ENCODE results near the gene SASH3. TPM values are rescaled to one million over a fixed set of nuclear protein-coding genes. Genes with fewer than 3 reads are reported as not detected.

SASH3 gene
- total and polyA plus RNA-seq, 4 donors: 12.0 to 90.1 (median 32.6) TPM

DNA sequence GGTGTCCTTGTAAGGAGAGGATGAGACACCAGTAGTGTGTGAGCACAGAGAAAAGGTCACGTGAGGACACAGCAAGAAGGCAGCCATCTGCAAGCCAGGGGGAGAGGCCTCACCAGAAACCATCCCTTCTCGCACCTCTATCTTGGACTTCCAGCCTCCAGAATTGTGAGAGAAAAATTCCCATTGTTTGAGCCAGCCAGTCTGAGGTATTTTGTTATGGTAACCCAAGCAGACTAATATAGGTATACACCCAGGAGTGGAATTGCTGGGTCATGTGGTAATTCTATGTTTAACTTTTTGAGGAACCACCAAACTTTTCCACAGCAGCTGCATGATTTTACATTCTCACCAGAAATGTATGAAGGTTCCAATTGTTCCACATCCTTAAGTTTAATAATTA, 38.4 kb downstream of the SASH3 start:
- 85 to 100% methylated on average over 2 of the region's 2 CpGs for WGBS, 2 donors
- H3K9me3 ChIP-seq (ENCODE audit: control insufficient read depth in 4 of 4, insufficient read depth in 3 of 4, low read length in 3 of 4): peaks cover 0 to 3% (median 0%) of the 10 kb centered on the region in 4 donors
- H3K9ac ChIP-seq (ENCODE audit: insufficient read depth in 1 of 2, low read length in 2 of 2): no peak overlapping the region
- H3K27ac ChIP-seq (ENCODE audit: low read depth in 1 of 2, low read length in 1 of 2): no peak overlapping the region
- DNase-seq: no peak
- no peak overlapping the region for H3K4me3 ChIP-seq
- no peaks in the 10 kb centered on the region for H3K4me1 ChIP-seq (ENCODE audit: control insufficient read depth in 5 of 5, insufficient read depth in 5 of 5, low read length in 5 of 5)
- TF ChIP-seq, protein P1, sequence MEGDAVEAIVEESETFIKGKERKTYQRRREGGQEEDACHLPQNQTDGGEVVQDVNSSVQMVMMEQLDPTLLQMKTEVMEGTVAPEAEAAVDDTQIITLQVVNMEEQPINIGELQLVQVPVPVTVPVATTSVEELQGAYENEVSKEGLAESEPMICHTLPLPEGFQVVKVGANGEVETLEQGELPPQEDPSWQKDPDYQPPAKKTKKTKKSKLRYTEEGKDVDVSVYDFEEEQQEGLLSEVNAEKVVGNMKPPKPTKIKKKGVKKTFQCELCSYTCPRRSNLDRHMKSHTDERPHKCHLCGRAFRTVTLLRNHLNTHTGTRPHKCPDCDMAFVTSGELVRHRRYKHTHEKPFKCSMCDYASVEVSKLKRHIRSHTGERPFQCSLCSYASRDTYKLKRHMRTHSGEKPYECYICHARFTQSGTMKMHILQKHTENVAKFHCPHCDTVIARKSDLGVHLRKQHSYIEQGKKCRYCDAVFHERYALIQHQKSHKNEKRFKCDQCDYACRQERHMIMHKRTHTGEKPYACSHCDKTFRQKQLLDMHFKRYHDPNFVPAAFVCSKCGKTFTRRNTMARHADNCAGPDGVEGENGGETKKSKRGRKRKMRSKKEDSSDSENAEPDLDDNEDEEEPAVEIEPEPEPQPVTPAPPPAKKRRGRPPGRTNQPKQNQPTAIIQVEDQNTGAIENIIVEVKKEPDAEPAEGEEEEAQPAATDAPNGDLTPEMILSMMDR (IDR thresholded peaks at IDR 0.05; ENCODE audit: control extremely low read depth, extremely low read depth): no peak
- peaks cover 0 to 2% (median 0%) of the 10 kb centered on the region in 4 donors for H3K36me3 ChIP-seq (ENCODE audit: control insufficient read depth in 4 of 4, insufficient read depth in 4 of 4, low read length in 4 of 4)
- no peaks in the 10 kb centered on the region for H3K27me3 ChIP-seq (ENCODE audit: control insufficient read depth in 3 of 3, insufficient read depth in 3 of 3, low read length in 2 of 3)
- no peak for ATAC-seq (ENCODE audit: insufficient read depth, low FRiP score)

DNA sequence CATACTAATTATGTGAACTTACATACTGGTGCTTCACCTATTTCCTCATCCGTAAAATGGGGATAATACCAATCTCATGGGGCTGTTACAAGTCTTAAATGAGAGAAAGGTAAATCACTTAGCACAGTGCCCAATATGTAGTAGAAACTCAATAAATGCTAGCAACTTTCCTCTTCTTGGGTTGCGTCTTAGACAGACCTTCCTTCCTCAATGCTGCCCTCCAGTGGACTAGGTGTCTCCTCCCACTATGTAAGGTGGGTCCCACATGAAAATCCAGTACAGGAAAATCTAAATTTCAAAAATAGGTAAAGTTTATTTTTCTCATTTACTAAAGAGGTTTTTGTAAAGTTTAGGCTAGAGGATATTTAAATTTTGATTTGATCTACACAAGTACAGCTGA, 43.4 kb downstream of the SASH3 start:
- TF ChIP-seq, protein P1 (IDR thresholded peaks at IDR 0.05; ENCODE audit: control extremely low read depth, extremely low read depth): peak; percentile 21
- 58 to 60% methylated on average over 2 of the region's 2 CpGs for WGBS, 2 donors
- ATAC-seq (ENCODE audit: insufficient read depth, low FRiP score) (no peak), DNase-seq (peak in 2 of 3 donors; percentile 35 to 52)
- H3K4me3 ChIP-seq: no peak overlapping the region
- no peak overlapping the region for H3K9ac ChIP-seq (ENCODE audit: insufficient read depth in 1 of 2, low read length in 2 of 2)
- no peak overlapping the region for H3K27ac ChIP-seq (ENCODE audit: low read depth in 1 of 2, low read length in 1 of 2)
- no peaks in the 10 kb centered on the region for H3K4me1 ChIP-seq (ENCODE audit: control insufficient read depth in 5 of 5, insufficient read depth in 5 of 5, low read length in 5 of 5)
- H3K36me3 ChIP-seq (ENCODE audit: control insufficient read depth in 4 of 4, insufficient read depth in 4 of 4, low read length in 4 of 4): peaks cover 0 to 8% (median 3%) of the 10 kb centered on the region in 4 donors
- H3K9me3 ChIP-seq (ENCODE audit: control insufficient read depth in 4 of 4, insufficient read depth in 3 of 4, low read length in 3 of 4): no peaks in the 10 kb centered on the region
- no peaks in the 10 kb centered on the region for H3K27me3 ChIP-seq (ENCODE audit: control insufficient read depth in 3 of 3, insufficient read depth in 3 of 3, low read length in 2 of 3)

DNA sequence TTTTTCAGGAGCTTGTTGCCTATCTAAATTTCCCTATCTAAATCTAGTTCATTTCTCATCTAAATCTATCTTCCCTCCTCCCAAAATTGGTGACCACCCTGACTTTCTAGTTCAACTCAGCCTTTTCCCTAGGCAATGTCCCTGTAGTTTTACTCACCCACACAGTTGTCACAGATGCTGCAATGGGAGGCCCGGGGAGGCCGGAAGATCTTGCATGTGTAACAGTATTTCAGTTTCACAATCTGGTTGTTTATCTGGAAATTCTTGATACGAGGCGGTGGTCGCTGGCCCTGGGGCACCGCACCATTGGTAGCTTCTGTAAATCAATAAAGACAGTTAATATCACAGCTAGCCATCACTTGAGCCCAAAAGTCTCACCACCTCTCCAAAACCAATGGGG, 43.8 kb downstream of the SASH3 start:
- no peak for ATAC-seq (ENCODE audit: insufficient read depth, low FRiP score)
- Histone ChIP-seq H3K4me3 (no peak overlapping the region), H3K27ac (ENCODE audit: low read depth in 1 of 2, low read length in 1 of 2) (no peak overlapping the region), H3K9me3 (ENCODE audit: control insufficient read depth in 4 of 4, insufficient read depth in 3 of 4, low read length in 3 of 4) (no peaks in the 10 kb centered on the region), H3K27me3 (ENCODE audit: control insufficient read depth in 3 of 3, insufficient read depth in 3 of 3, low read length in 2 of 3) (no peaks in the 10 kb centered on the region), H3K4me1 (ENCODE audit: control insufficient read depth in 5 of 5, insufficient read depth in 5 of 5, low read length in 5 of 5) (no peaks in the 10 kb centered on the region), H3K36me3 (ENCODE audit: control insufficient read depth in 4 of 4, insufficient read depth in 4 of 4, low read length in 4 of 4) (peaks cover 0 to 8% (median 3%) of the 10 kb centered on the region in 4 donors), H3K9ac (ENCODE audit: insufficient read depth in 1 of 2, low read length in 2 of 2) (no peak overlapping the region)
- TF ChIP-seq, protein P1 (IDR thresholded peaks at IDR 0.05; ENCODE audit: control extremely low read depth, extremely low read depth): no peak
- WGBS, 2 donors: 25 to 79% methylated on average over 6 of the region's 6 CpGs
- DNase-seq: no peak

DNA sequence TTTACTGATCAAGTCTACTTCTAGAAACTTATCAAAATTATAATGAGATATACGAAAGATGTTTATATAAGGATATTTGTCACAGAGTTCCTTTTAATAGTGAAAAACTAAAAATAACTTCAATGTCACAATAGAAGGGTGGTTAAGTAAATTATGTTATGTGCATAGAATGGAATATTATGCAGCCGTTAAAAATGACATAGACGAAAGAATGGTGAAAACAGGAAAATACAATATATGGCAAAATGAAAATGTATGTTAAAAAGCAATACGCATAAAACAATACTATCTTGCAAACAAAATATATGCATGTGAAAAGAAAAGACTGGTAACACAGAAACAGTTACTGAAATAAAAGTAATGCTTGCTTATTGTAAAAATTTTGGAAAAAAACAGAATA, 44.9 kb downstream of the SASH3 start:
- Histone ChIP-seq H3K27ac (ENCODE audit: low read depth in 1 of 2, low read length in 1 of 2) (no peak overlapping the region), H3K4me3 (no peak overlapping the region), H3K27me3 (ENCODE audit: control insufficient read depth in 3 of 3, insufficient read depth in 3 of 3, low read length in 2 of 3) (no peaks in the 10 kb centered on the region), H3K9ac (ENCODE audit: insufficient read depth in 1 of 2, low read length in 2 of 2) (no peak overlapping the region), H3K4me1 (ENCODE audit: control insufficient read depth in 5 of 5, insufficient read depth in 5 of 5, low read length in 5 of 5) (no peaks in the 10 kb centered on the region), H3K9me3 (ENCODE audit: control insufficient read depth in 4 of 4, insufficient read depth in 3 of 4, low read length in 3 of 4) (no peaks in the 10 kb centered on the region), H3K36me3 (ENCODE audit: control insufficient read depth in 4 of 4, insufficient read depth in 4 of 4, low read length in 4 of 4) (peaks cover 0 to 8% (median 3%) of the 10 kb centered on the region in 4 donors)
- WGBS, 2 donors: 94 to 95% methylated on average over 4 of the region's 4 CpGs
- TF ChIP-seq, protein P1 (IDR thresholded peaks at IDR 0.05; ENCODE audit: control extremely low read depth, extremely low read depth): no peak
- DNase-seq (no peak), ATAC-seq (ENCODE audit: insufficient read depth, low FRiP score) (no peak)
